Stimulated activated naive B cell treated with anti-CD40 and anti-IgM and Interleukin-4, amounts not matched to agents 10 μg/mL and 1 μg/mL and 100 μg/mL, for 72 hours (primary cell): Measurements from ENCODE around the gene WDR54.
A peak's percentile ranks its signal among the peaks of the same experiment; 100 is the strongest.

Experiments used
- ATAC-seq, 2 donors: fragments of 150-1000 bp; cut with Tn5 transposase; replicated peaks; 2 replicates each; pipeline ENCODE4 v1.10.0; 2021; ENCODE audit warnings: moderate library complexity in 1 of 2
- DNase-seq: peaks from one replicate; pipeline ENCODE4 v3.0.0; 2021
- H3K27ac Mint-ChIP-seq: one replicate; pipeline ENCODE4 v1.8.0; 2022; ENCODE audit warnings: mild to moderate bottlenecking, mixed read lengths
- H3K27me3 Mint-ChIP-seq, 2 donors: one replicate each; pipeline ENCODE4 v1.8.0; 2022; ENCODE audit warnings: mixed read lengths in 2 of 2
- H3K36me3 Mint-ChIP-seq, 2 donors: one replicate each; pipeline ENCODE4 v1.8.0; 2022; ENCODE audit warnings: mixed read lengths in 2 of 2, mild to moderate bottlenecking in 1 of 2
- H3K4me1 Mint-ChIP-seq, 2 donors: one replicate each; pipeline ENCODE4 v1.8.0; 2022; ENCODE audit warnings: mixed read lengths in 2 of 2, mild to moderate bottlenecking in 1 of 2
- H3K4me3 Mint-ChIP-seq, 2 donors: one replicate each; pipeline ENCODE4 v1.8.0; 2022; ENCODE audit warnings: mild to moderate bottlenecking in 2 of 2, mixed read lengths in 2 of 2, moderate library complexity in 1 of 2
- H3K9me3 Mint-ChIP-seq, 2 donors: one replicate each; pipeline ENCODE4 v1.8.0; 2022; ENCODE audit warnings: mixed read lengths in 2 of 2, mild to moderate bottlenecking in 1 of 2

The WDR54 gene

DNA sequence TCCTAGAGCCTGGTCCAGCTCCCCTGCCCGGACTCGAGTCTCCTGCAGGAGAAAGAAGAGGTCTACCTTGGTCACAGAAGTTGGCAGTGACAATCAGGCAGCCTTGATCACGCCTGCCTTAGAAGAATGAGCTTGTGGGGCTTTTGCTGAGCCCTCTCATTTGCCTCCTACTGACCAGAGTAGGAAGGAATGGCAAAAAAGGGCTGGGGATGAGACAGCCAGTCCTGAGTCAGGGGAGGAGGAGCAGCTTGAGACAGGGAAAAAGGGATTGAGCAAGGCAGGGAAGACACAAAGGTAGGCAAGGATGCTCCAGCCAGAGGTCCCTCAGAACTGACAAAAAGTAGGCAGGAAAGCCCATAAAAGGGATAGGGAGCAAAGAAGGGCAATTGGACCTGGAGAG lies 6.0 kb downstream of the WDR54 start:
- H3K4me3 Mint-ChIP-seq, result no peak overlapping the region
- DNase-seq (no peak), ATAC-seq (no peak)
- peaks cover 7 to 18% of the 10 kb centered on the region in 2 donors for H3K4me1 Mint-ChIP-seq
- H3K27me3 Mint-ChIP-seq, result no peaks in the 10 kb centered on the region
- peaks cover 30 to 42% of the 10 kb centered on the region in 2 donors for H3K36me3 Mint-ChIP-seq
- H3K27ac Mint-ChIP-seq, result no peak overlapping the region
- no peaks in the 10 kb centered on the region for H3K9me3 Mint-ChIP-seq

- H3K4me3 Mint-ChIP-seq, result no peak overlapping the region
- no peaks in the 10 kb centered on the region for H3K27me3 Mint-ChIP-seq
- no peak overlapping the region for H3K27ac Mint-ChIP-seq
- ATAC-seq, result no peak
- H3K9me3 Mint-ChIP-seq, result no peaks in the 10 kb centered on the region
- peaks cover 30 to 43% of the 10 kb centered on the region in 2 donors for H3K36me3 Mint-ChIP-seq
- H3K4me1 Mint-ChIP-seq, result peaks cover 0 to 7% of the 10 kb centered on the region in 2 donors
- no peak for DNase-seq
Measured at GRCh38 chr2:74428675-74429074, 7.1 kb downstream of the WDR54 start.

- peaks cover 30 to 41% of the 10 kb centered on the region in 2 donors for H3K36me3 Mint-ChIP-seq
- H3K9me3 Mint-ChIP-seq, result no peaks in the 10 kb centered on the region
- no peak for ATAC-seq
- no peak for DNase-seq
- peak overlapping the region; percentile 65 for H3K27ac Mint-ChIP-seq
- no peak overlapping the region for H3K4me3 Mint-ChIP-seq
- H3K4me1 Mint-ChIP-seq, result peaks cover 0 to 7% of the 10 kb centered on the region in 2 donors
- H3K27me3 Mint-ChIP-seq, result no peaks in the 10 kb centered on the region
Measured at GRCh38 chr2:74429487-74430451, 8.2 kb downstream of the WDR54 start.

- H3K4me3 Mint-ChIP-seq, result no peak overlapping the region
- H3K27ac Mint-ChIP-seq, result no peak overlapping the region
- DNase-seq (no peak), ATAC-seq (no peak)
- peaks cover 25 to 36% of the 10 kb centered on the region in 2 donors for H3K36me3 Mint-ChIP-seq
- peaks cover 1 to 8% of the 10 kb centered on the region in 2 donors for H3K4me1 Mint-ChIP-seq
- H3K27me3 Mint-ChIP-seq, result no peaks in the 10 kb centered on the region
- no peaks in the 10 kb centered on the region for H3K9me3 Mint-ChIP-seq
Measured at GRCh38 chr2:74430502-74430901, 9.0 kb downstream of the WDR54 start.

- peak overlapping the region in 1 of 2 donors; percentile 0 for H3K4me3 Mint-ChIP-seq
- H3K36me3 Mint-ChIP-seq, result peaks cover 4 to 17% of the 10 kb centered on the region in 2 donors
- peaks cover 0 to 2% of the 10 kb centered on the region in 2 donors for H3K9me3 Mint-ChIP-seq
- ATAC-seq (no peak), DNase-seq (no peak)
- peak overlapping the region; percentile 76 for H3K27ac Mint-ChIP-seq
- peaks cover 39 to 59% of the 10 kb centered on the region in 2 donors for H3K4me1 Mint-ChIP-seq
- H3K27me3 Mint-ChIP-seq, result peaks cover 3 to 7% of the 10 kb centered on the region in 2 donors
Measured at GRCh38 chr2:74436111-74436805, 14.7 kb downstream of the WDR54 start.

DNA sequence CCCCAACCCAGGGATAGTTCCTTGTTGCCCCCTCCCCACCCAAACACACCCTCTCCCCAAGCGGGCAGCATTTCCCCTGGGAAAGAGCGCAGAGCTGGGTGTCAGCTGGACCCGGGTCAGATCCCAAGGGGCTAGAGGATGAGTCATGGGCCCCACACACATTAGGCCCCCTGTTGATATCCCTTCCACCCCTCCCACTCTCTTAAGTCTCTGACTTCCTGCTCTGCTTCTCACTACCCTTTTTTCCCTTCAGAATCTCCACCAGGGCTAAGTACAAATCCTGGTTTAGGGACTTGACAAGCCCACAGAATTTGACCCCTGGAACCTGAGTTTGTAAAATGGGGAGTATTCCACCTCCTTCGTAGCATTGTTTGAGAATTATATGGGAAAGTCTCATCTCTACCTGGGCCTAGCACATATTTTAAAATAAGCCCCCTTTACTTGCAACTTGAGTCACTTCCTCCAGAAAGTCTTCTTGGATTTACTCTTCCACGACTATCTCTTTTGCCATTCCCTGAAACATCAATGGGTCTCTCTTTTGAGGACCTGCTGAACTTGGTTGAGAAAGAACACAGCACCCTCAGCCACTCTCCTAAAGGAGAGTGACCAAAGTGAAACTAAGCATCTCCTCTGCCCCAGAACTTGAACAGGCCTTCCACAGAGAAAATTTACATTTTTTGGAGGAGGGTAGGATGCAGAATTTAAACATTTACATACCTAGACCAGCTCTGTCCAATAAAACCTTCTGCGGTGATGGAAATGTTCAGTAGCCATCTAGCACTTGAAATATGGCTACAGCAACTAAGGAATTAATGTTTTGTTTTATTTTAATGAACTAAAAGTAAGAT lies 15.5 kb downstream of the WDR54 start:
- no peak for DNase-seq
- Mint-ChIP-seq H3K9me3 (peaks cover 0 to 2% of the 10 kb centered on the region in 2 donors), H3K27me3 (peaks cover 4 to 8% of the 10 kb centered on the region in 2 donors), H3K27ac (peak overlapping the region; percentile 76), H3K4me1 (peaks cover 39 to 63% of the 10 kb centered on the region in 2 donors), H3K4me3 (peak overlapping the region; percentile 0 to 61), H3K36me3 (peaks cover 4 to 17% of the 10 kb centered on the region in 2 donors)
- ATAC-seq, result peak; percentile 59 to 61

GRCh38 chr2:74438248-74438647 lies 16.7 kb downstream of the WDR54 start:
- H3K27ac Mint-ChIP-seq, result peak overlapping the region; percentile 32

DNA sequence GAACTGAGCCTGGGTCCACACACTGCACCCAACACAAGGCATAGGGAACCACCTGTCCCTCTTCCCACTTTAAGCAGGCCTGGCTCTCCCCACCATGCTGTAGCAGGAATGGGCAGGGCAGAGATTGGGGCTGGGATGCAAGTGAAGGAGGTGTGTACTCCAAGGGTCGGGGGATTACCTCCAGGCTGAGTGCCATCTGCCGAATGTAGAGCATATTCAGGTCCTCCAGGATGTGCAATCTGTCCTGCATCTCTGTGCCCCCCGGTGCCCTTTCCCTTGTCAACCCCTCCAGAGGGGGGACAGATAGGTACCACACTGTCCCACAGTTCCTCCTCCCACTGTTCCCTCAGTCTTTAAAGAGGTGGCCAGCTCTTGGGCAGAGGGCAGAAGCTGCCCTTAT lies 17.8 kb downstream of the WDR54 start:
- Mint-ChIP-seq H3K27ac (peak overlapping the region; percentile 88), H3K36me3 (peaks cover 0 to 13% of the 10 kb centered on the region in 2 donors), H3K9me3 (peaks cover 0 to 2% of the 10 kb centered on the region in 2 donors), H3K4me3 (peak overlapping the region; percentile 87 to 88), H3K4me1 (peaks cover 41 to 74% of the 10 kb centered on the region in 2 donors), H3K27me3 (peaks cover 8 to 17% of the 10 kb centered on the region in 2 donors)
- ATAC-seq, result no peak
- DNase-seq, result no peak

More at GRCh38 chr2:74438248-74438647, 16.7 kb downstream of the WDR54 start:
- H3K4me3 Mint-ChIP-seq, result peak overlapping the region in 1 of 2 donors; percentile 22
- H3K9me3 Mint-ChIP-seq, result peaks cover 0 to 2% of the 10 kb centered on the region in 2 donors
- peaks cover 8 to 16% of the 10 kb centered on the region in 2 donors for H3K27me3 Mint-ChIP-seq
- H3K4me1 Mint-ChIP-seq, result peaks cover 41 to 67% of the 10 kb centered on the region in 2 donors
- DNase-seq (no peak), ATAC-seq (no peak)
- peaks cover 0 to 13% of the 10 kb centered on the region in 2 donors for H3K36me3 Mint-ChIP-seq

- Mint-ChIP-seq H3K4me1 (peaks cover 44 to 78% of the 10 kb centered on the region in 2 donors), H3K36me3 (peaks cover 0 to 13% of the 10 kb centered on the region in 2 donors), H3K4me3 (peak overlapping the region; percentile 87 to 88), H3K9me3 (peaks cover 0 to 2% of the 10 kb centered on the region in 2 donors), H3K27me3 (peaks cover 12 to 21% of the 10 kb centered on the region in 2 donors), H3K27ac (peak overlapping the region; percentile 88)
- no peak for ATAC-seq
- DNase-seq, result no peak
Measured at GRCh38 chr2:74439803-74440377, 18.4 kb downstream of the WDR54 start.

- H3K27ac Mint-ChIP-seq, result peak overlapping the region; percentile 88
- peaks cover 0 to 2% of the 10 kb centered on the region in 2 donors for H3K9me3 Mint-ChIP-seq
- H3K27me3 Mint-ChIP-seq, result peaks cover 18 to 21% of the 10 kb centered on the region in 2 donors
- H3K36me3 Mint-ChIP-seq, result peaks cover 0 to 13% of the 10 kb centered on the region in 2 donors
- ATAC-seq (peak; percentile 89 to 92), DNase-seq (peak; percentile 73)
- H3K4me3 Mint-ChIP-seq, result peak overlapping the region; percentile 87 to 88
- H3K4me1 Mint-ChIP-seq, result peaks cover 44 to 76% of the 10 kb centered on the region in 2 donors
Measured at GRCh38 chr2:74440378-74441169, 19.0 kb downstream of the WDR54 start.

- DNase-seq, result peak; percentile 40
- Mint-ChIP-seq H3K27me3 (peaks cover 20 to 21% of the 10 kb centered on the region in 2 donors), H3K27ac (peak overlapping the region; percentile 31), H3K36me3 (peaks cover 0 to 9% of the 10 kb centered on the region in 2 donors), H3K9me3 (peaks cover 0 to 2% of the 10 kb centered on the region in 2 donors), H3K4me1 (peaks cover 40 to 70% of the 10 kb centered on the region in 2 donors), H3K4me3 (peak overlapping the region; percentile 87 to 88)
- ATAC-seq, result peak; percentile 31 to 40
Measured at GRCh38 chr2:74441170-74441689, 19.7 kb downstream of the WDR54 start.

DNA sequence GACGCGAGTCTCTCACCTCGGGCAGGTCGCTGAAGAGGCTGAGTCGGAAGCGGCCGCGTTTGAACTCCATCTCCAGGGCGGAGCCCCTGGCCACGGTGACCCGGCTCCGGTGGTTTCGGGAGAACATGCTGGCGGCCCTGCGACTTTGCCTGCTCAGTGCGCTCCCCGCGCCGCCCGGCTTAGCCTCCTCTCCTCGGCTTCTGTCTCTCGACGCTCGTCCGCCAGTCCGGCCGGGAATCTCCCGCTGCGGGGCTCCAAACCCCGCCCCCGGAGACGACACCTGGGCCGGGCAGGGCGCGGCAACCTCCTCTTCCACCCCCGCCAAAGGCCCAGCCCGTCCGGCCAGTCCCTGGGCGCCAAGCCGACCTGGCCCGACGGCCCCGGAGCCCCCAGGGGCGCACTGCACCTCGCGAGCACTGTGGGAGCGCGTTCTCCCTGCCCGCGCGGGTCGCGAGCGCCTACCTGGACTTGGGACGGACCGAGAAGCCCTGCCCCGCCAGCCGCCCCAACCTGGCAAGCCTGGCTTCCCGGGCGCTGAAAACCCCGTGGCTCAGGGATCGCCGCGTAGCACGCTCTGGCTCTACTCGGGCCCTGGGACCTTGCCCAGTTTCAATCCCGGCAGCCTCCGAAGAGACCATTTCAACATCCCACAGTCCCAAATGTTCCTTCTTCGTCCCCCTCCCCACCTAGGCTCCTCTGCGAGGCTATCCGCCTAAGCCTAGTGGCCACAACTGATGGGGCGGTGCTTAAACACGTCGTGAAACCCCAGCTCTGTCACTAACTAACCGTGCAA lies 20.4 kb downstream of the WDR54 start, which contains the start of gene RTKN:
Gene RTKN (minus strand): TSS at position 248 of the 793 bp plus-strand sequence. CDS start 121 bp downstream, at position 127.
- peak within 1 kb of the TSS; percentile 89 for H3K27ac Mint-ChIP-seq
- H3K4me3 Mint-ChIP-seq, result peak within 1 kb of the TSS; percentile 87 to 88
- DNase-seq (no peak), ATAC-seq (peak; percentile 19 to 26)
- peaks cover 36 to 63% of the 10 kb centered on the region in 2 donors for H3K4me1 Mint-ChIP-seq
- H3K27me3 Mint-ChIP-seq, result peaks cover 20 to 21% of the 10 kb centered on the region in 2 donors
- peaks cover 0 to 9% of the 10 kb centered on the region in 2 donors for H3K36me3 Mint-ChIP-seq
- peaks cover 0 to 2% of the 10 kb centered on the region in 2 donors for H3K9me3 Mint-ChIP-seq
